WTC11 (cell line): ENCODE measurements around the gene SLC16A13.

Source experiments
- NFE2L1 ChIP-seq: sonication (generic); formaldehyde crosslinking; IDR thresholded peaks from 2 replicates; pipeline ENCODE4 v1.8.1; 2023; ENCODE audit warnings: missing genetic modification reagents
- TF ChIP-seq, protein P1 (sequence below): fragments of 200-600 bp; IDR thresholded peaks from 2 replicates; pipeline ENCODE4 v1.8.0; 2022; ENCODE audit warnings: antibody characterized with exemption

GRCh38 chr17:7048968-7049367, 13.2 kb downstream of the SLC16A13 start:
- no peak for TF ChIP-seq NFE2L1 (CRISPR knock-in tag)
- TF ChIP-seq, protein P1, sequence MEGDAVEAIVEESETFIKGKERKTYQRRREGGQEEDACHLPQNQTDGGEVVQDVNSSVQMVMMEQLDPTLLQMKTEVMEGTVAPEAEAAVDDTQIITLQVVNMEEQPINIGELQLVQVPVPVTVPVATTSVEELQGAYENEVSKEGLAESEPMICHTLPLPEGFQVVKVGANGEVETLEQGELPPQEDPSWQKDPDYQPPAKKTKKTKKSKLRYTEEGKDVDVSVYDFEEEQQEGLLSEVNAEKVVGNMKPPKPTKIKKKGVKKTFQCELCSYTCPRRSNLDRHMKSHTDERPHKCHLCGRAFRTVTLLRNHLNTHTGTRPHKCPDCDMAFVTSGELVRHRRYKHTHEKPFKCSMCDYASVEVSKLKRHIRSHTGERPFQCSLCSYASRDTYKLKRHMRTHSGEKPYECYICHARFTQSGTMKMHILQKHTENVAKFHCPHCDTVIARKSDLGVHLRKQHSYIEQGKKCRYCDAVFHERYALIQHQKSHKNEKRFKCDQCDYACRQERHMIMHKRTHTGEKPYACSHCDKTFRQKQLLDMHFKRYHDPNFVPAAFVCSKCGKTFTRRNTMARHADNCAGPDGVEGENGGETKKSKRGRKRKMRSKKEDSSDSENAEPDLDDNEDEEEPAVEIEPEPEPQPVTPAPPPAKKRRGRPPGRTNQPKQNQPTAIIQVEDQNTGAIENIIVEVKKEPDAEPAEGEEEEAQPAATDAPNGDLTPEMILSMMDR, result no peak
